Type B pancreatic cell (in vitro differentiated cells): ENCODE data around the gene TMEM132D. TPM values are rescaled to one million over a fixed set of nuclear protein-coding genes. Genes with fewer than 3 reads are reported as not detected.

ENCODE experiments used
- DNase-seq: peaks from one replicate; pipeline ENCODE4 v3.0.0; 2021; ENCODE audit warnings: mixed read lengths; ENCODE audit not compliant: unreplicated experiment; ENCODE audit errors: extremely low spot score
- H3K27ac Mint-ChIP-seq: 2 replicates; pipeline ENCODE4 v1.8.0; 2021; ENCODE audit warnings: mild to moderate bottlenecking, mixed read lengths
- H3K27me3 Mint-ChIP-seq: 2 replicates; pipeline ENCODE4 v1.8.0; 2021; ENCODE audit warnings: mixed read lengths
- H3K36me3 Mint-ChIP-seq: 2 replicates; pipeline ENCODE4 v1.8.0; 2021; ENCODE audit warnings: mixed read lengths
- H3K4me1 Mint-ChIP-seq: one replicate; pipeline ENCODE4 v1.8.0; 2021; ENCODE audit warnings: mixed read lengths; ENCODE audit not compliant: unreplicated experiment
- H3K4me3 Mint-ChIP-seq: 2 replicates; pipeline ENCODE4 v1.8.0; 2021; ENCODE audit warnings: mild to moderate bottlenecking, mixed read lengths
- H3K9me3 Mint-ChIP-seq: 2 replicates; pipeline ENCODE4 v1.8.0; 2021; ENCODE audit warnings: mixed read lengths
- total RNA-seq: library from RNA; stranded (reverse); gene quantifications from 2 replicates; pipeline ENCODE4 v1.2.1, GENCODE V29; 2021; ENCODE audit warnings: low replicate concordance
- TF ChIP-seq, protein P1 (sequence below): fragments of 200-600 bp; sonication (generic); conservative IDR thresholded peaks from 2 replicates; pipeline ENCODE4 v1.5.0; 2021; ENCODE audit warnings: antibody characterized with exemption, mild to moderate bottlenecking

The TMEM132D gene
- total RNA-seq, 1 donor from 2014 or later = 1.8 TPM

DNA sequence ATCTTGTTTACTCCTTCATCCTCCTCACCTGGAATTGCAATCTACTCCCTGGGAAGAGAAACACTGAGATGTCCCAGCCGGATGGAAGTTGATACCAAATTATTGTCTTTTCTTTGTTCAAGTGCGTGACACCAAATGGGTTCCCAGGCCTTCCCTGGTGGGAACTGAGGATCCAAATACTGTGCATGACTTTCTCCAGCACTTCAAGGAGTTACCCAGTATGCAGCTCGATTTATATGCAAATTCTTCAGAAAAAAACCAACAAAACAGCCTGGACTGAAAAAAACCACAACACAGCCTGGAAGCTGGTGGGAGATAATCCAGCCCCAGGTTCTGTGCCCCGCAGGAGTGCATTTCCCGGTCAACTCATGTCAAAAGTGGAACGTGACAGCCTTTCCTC lies 740.0 kb downstream of the TMEM132D start:
- H3K27ac Mint-ChIP-seq = no peak overlapping the region
- H3K4me1 Mint-ChIP-seq = no peaks in the 10 kb centered on the region
- TF ChIP-seq, protein P1, sequence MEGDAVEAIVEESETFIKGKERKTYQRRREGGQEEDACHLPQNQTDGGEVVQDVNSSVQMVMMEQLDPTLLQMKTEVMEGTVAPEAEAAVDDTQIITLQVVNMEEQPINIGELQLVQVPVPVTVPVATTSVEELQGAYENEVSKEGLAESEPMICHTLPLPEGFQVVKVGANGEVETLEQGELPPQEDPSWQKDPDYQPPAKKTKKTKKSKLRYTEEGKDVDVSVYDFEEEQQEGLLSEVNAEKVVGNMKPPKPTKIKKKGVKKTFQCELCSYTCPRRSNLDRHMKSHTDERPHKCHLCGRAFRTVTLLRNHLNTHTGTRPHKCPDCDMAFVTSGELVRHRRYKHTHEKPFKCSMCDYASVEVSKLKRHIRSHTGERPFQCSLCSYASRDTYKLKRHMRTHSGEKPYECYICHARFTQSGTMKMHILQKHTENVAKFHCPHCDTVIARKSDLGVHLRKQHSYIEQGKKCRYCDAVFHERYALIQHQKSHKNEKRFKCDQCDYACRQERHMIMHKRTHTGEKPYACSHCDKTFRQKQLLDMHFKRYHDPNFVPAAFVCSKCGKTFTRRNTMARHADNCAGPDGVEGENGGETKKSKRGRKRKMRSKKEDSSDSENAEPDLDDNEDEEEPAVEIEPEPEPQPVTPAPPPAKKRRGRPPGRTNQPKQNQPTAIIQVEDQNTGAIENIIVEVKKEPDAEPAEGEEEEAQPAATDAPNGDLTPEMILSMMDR = no peak
- no peak overlapping the region for H3K4me3 Mint-ChIP-seq
- H3K27me3 Mint-ChIP-seq = peaks cover 13% of the 10 kb centered on the region
- H3K9me3 Mint-ChIP-seq = no peaks in the 10 kb centered on the region
- H3K36me3 Mint-ChIP-seq = no peaks in the 10 kb centered on the region
- no peak for DNase-seq

DNA sequence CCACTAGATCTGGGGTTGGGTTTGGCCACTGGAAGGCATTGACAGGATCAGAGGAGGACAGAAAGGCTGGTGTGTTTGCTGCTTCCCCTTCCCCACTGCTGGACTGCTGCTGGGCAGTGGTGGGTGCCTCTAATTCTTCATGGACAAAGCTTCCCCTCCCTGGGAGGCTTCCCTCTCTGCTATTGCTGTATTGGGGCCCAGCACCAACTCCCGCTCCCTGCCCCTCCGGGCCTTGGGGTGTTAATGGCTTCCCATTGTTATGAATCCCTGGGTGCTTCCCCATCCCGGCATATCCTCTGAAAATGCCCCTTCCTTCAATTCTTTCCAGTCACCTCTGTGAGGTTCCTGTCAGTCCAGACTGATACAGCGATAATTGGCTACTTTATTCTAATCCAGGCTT lies 740.4 kb downstream of the TMEM132D start:
- H3K36me3 Mint-ChIP-seq = no peaks in the 10 kb centered on the region
- DNase-seq = no peak
- H3K27me3 Mint-ChIP-seq = peaks cover 13% of the 10 kb centered on the region
- no peaks in the 10 kb centered on the region for H3K9me3 Mint-ChIP-seq
- H3K27ac Mint-ChIP-seq = no peak overlapping the region
- no peak overlapping the region for H3K4me3 Mint-ChIP-seq
- H3K4me1 Mint-ChIP-seq = no peaks in the 10 kb centered on the region
- TF ChIP-seq, protein P1 = no peak

DNA sequence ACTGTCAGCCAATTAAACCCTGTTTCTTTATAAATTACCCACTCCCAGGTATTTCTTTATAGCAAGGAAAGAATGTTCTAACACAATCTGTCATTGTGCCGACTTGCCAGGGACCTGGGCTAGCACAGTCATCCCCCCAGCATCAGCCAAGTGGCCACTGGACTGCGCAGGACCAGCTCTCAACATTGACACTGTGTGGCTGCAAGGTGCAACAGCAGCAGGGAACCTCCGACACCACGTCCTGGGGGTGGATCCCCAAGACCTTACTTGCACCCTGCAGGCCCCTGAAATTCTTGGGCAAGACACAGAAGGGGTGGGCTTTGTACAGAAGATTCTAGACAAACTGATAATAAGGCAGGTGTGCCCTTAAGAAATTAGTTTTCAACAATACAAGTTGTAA lies 741.0 kb downstream of the TMEM132D start:
- no peak for DNase-seq
- TF ChIP-seq, protein P1 = no peak

DNA sequence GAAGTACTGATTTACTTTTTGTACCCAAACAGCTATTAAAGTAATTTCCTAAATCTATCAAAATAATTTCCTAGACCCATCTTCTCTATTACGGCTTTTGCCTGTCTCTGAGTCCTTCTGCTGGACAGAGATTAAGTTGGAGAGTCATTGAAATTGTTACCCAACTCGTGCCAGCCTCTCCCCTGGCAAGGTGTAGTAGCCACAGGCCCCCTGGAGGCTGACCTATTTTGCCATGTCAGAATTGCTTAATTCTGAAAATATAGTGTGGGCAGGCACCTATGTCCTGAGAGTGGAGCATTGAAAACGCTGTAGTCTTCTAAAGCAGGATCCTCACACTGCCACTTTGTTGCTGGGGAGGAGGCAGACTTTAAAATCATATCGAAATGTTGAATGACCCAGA lies 742.3 kb downstream of the TMEM132D start:
- TF ChIP-seq, protein P1 = no peak
- no peak overlapping the region for H3K4me3 Mint-ChIP-seq
- no peaks in the 10 kb centered on the region for H3K36me3 Mint-ChIP-seq
- DNase-seq = no peak
- H3K4me1 Mint-ChIP-seq = no peaks in the 10 kb centered on the region
- no peaks in the 10 kb centered on the region for H3K9me3 Mint-ChIP-seq
- no peak overlapping the region for H3K27ac Mint-ChIP-seq
- H3K27me3 Mint-ChIP-seq = peaks cover 13% of the 10 kb centered on the region

More for the DNA sequence above, 741.0 kb downstream of the TMEM132D start:
- Mint-ChIP-seq H3K36me3 (no peaks in the 10 kb centered on the region), H3K9me3 (no peaks in the 10 kb centered on the region), H3K4me1 (no peaks in the 10 kb centered on the region), H3K27me3 (peaks cover 13% of the 10 kb centered on the region), H3K27ac (no peak overlapping the region), H3K4me3 (no peak overlapping the region)

DNA sequence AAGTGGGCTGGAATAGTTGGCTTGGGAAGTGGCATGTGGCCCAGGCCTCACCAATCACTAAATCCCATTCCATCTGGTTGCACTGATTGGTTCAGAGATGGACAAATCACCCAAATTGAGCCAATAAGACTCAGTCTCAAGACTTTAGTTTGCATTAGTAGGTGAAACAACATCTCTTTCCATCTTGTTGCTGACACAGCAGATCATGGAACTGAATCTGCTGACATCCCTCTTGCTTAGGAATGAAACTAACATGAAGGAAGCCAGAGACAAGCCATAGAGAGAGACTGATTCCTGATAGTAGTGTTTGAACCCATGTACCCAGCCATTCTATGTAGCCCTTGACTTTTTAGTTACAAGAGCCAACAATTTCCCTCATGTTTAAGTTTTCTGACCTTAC lies 743.5 kb downstream of the TMEM132D start:
- no peaks in the 10 kb centered on the region for H3K4me1 Mint-ChIP-seq
- H3K27ac Mint-ChIP-seq = no peak overlapping the region
- DNase-seq = no peak
- H3K9me3 Mint-ChIP-seq = no peaks in the 10 kb centered on the region
- TF ChIP-seq, protein P1 = no peak
- H3K4me3 Mint-ChIP-seq = no peak overlapping the region
- H3K36me3 Mint-ChIP-seq = no peaks in the 10 kb centered on the region
- H3K27me3 Mint-ChIP-seq = peaks cover 13% of the 10 kb centered on the region
